ENCODE measurements around the gene ENTPD6.

DNA sequence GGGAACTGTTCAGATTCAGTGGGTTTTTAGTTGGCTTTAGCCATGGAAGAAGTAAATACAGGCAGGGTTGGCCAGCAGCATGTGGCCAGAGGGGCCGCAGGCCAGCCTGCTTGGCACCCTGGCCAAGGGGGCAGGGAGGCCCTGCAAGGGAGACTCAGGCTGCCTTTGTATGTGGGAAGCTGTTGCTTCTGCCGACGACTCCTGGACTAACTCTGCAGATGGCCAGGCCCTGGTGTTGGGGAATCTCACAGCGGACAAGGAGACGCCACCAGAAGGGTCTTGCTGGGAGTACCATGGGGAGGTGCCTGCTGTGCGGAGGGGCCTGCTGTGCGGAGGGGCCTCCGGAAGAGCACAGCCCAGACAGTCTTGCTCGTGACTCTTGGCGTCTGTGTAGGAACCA, 77.5 kb downstream of the ENTPD6 start:
- TF ChIP-seq, protein P1, sequence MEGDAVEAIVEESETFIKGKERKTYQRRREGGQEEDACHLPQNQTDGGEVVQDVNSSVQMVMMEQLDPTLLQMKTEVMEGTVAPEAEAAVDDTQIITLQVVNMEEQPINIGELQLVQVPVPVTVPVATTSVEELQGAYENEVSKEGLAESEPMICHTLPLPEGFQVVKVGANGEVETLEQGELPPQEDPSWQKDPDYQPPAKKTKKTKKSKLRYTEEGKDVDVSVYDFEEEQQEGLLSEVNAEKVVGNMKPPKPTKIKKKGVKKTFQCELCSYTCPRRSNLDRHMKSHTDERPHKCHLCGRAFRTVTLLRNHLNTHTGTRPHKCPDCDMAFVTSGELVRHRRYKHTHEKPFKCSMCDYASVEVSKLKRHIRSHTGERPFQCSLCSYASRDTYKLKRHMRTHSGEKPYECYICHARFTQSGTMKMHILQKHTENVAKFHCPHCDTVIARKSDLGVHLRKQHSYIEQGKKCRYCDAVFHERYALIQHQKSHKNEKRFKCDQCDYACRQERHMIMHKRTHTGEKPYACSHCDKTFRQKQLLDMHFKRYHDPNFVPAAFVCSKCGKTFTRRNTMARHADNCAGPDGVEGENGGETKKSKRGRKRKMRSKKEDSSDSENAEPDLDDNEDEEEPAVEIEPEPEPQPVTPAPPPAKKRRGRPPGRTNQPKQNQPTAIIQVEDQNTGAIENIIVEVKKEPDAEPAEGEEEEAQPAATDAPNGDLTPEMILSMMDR (IDR thresholded peaks at IDR 0.05): no peak
- TF ChIP-seq EP300 (IDR thresholded peaks at IDR 0.05): no peak
- no peak for TF ChIP-seq POLR2A (IDR thresholded peaks at IDR 0.05)
